K562 (cell line): Measurements from ENCODE around the gene USP20. TPM values are rescaled to one million over a fixed set of nuclear protein-coding genes. Genes with fewer than 3 reads are reported as not detected.
A peak's percentile ranks its signal among the peaks of the same experiment; 100 is the strongest.

Experiments
- ETV6 ChIP-seq, 3 experiments: fragments of 150-350 bp in 1 of 3; sonication (generic) in 1 of 3; formaldehyde crosslinking in 1 of 3; IDR thresholded peaks; 2 replicates each; pipeline versions ENCODE4 v1.6.1 to v1.8.0; 2014 to 2022; ENCODE audit warnings: borderline replicate concordance in 2 of 3, low read depth in 2 of 3, antibody characterized with exemption in 1 of 3, low read length in 1 of 3, mild to moderate bottlenecking in 1 of 3, missing genetic modification reagents in 1 of 3
- HDAC1 ChIP-seq, 2 experiments: fragments of 450-650 bp; IDR thresholded peaks; 2 replicates each; pipeline ENCODE4 v1.6.1; 2016 to 2017; ENCODE audit warnings: inconsistent platforms in 1 of 2, mild to moderate bottlenecking in 1 of 2, moderate library complexity in 1 of 2
- JUN ChIP-seq, 2 experiments: sonication (generic) in 1 of 2; formaldehyde crosslinking in 1 of 2; IDR thresholded peaks; 2 replicates each; pipeline versions ENCODE4 v1.6.1 to v1.8.0; 2012 to 2022; ENCODE audit warnings: borderline replicate concordance in 2 of 2, mild to moderate bottlenecking in 2 of 2, improper control_type of control experiment in 1 of 2, low read depth in 1 of 2, low read length in 1 of 2, missing genetic modification reagents in 1 of 2
- MYC ChIP-seq, 2 experiments: fragments of 250-450 bp in 1 of 2; sonication (Bioruptor Pico) in 1 of 2; IDR thresholded peaks; 2 replicates each; pipeline versions ENCODE4 v1.5.1 to v1.6.1; 2012 to 2021; ENCODE audit warnings: low read depth in 2 of 2, borderline replicate concordance in 1 of 2, improper control_type of control experiment in 1 of 2, low read length in 1 of 2, mild to moderate bottlenecking in 1 of 2, moderate library complexity in 1 of 2
- NBN ChIP-seq: fragments of 450-650 bp; IDR thresholded peaks from 2 replicates; pipeline ENCODE4 v1.6.1; 2016; ENCODE audit warnings: low read depth, mild to moderate bottlenecking
- RAD21 ChIP-seq, 2 experiments: fragments of 250-450 bp in 1 of 2; fragments of 450-650 bp in 1 of 2; sonication (Bioruptor Pico) in 1 of 2; formaldehyde crosslinking in 1 of 2; IDR thresholded peaks in 1 of 2; conservative IDR thresholded peaks in 1 of 2; 2 replicates each; pipeline versions ENCODE4 v1.4.0 to v1.8.0; 2020 to 2022; ENCODE audit warnings: mild to moderate bottlenecking in 2 of 2, moderate library complexity in 1 of 2
- SOX6 ChIP-seq: fragments of 450-650 bp; IDR thresholded peaks from 2 replicates; pipeline ENCODE4 v1.6.1; 2014; ENCODE audit warnings: mild to moderate bottlenecking
- SRF ChIP-seq, 2 experiments: fragments of 250-450, 450-650 bp in 1 of 2; sonication (Bioruptor Pico) in 1 of 2; sonication (generic) in 1 of 2; formaldehyde crosslinking; IDR thresholded peaks; 2 replicates each; pipeline versions ENCODE4 v1.5.0 to v1.5.1; 2020 to 2022; ENCODE audit warnings: mild to moderate bottlenecking in 1 of 2, missing genetic modification reagents in 1 of 2
- TAF1 ChIP-seq: IDR thresholded peaks from 2 replicates; pipeline ENCODE4 v1.6.1; 2011; ENCODE audit warnings: mild to moderate bottlenecking, low read length, moderate library complexity; ENCODE audit not compliant: insufficient read depth, control insufficient read depth, severe bottlenecking; ENCODE audit errors: extremely low read depth
- ZNF239 ChIP-seq: fragments of 250-450 bp; sonication (Bioruptor Pico); IDR thresholded peaks from 2 replicates; pipeline ENCODE4 v1.4.0; 2020; ENCODE audit warnings: mild to moderate bottlenecking
- polyA plus RNA-seq, 8 experiments: library from polyadenylated mRNA; depleted of rRNA in 4 of 8; stranded (reverse) in 5 of 8; unstranded in 3 of 8; fragments of >200 nt; fragmentation: Nextera tagmentation in 2 of 8; fragmentation: Illumina TruSeq in 1 of 8; extraction: Ambion mirVana in 2 of 8; extraction: Trizol in 1 of 8; gene quantifications; 2 replicates each; pipeline versions ENCODE4 v1.2.1 to v1.2.3, GENCODE V29; 2011 to 2014; ENCODE audit warnings: inconsistent platforms in 1 of 8, missing spikeins in 1 of 8
- total RNA-seq, 7 experiments: library from RNA; depleted of rRNA in 6 of 7; stranded (reverse); fragments of >200 nt in 6 of 7; fragmentation: Illumina TruSeq in 2 of 7; extraction: Trizol in 2 of 7; gene quantifications; 2 replicates each; pipeline versions ENCODE4 v1.2.1 to v1.2.3, GENCODE V29; 2011 to 2021; ENCODE audit warnings: low replicate concordance in 1 of 7
- TF ChIP-seq, protein P1 (sequence below), 2 experiments: fragments of 450-650 bp in 1 of 2; sonication (generic) in 1 of 2; formaldehyde crosslinking in 1 of 2; IDR thresholded peaks; 2 replicates each; pipeline versions ENCODE4 v1.7.1 to v1.9.0; 2016 to 2022; ENCODE audit warnings: inconsistent platforms in 1 of 2, mild to moderate bottlenecking in 1 of 2, missing genetic modification reagents in 1 of 2
- TF ChIP-seq, protein P2 (sequence below): IDR thresholded peaks from 2 replicates; pipeline ENCODE4 v1.6.1; 2011; ENCODE audit warnings: borderline replicate concordance, low read depth, mild to moderate bottlenecking, moderate library complexity, low read length; ENCODE audit not compliant: insufficient read depth, poor library complexity, severe bottlenecking

USP20 gene
- total and polyA plus RNA-seq, 9 of the 15 experiments (the other 6 are each of a cell fraction or from before 2014, with no cell fraction given) = 1.9 to 136 (median 49.1) TPM

DNA sequence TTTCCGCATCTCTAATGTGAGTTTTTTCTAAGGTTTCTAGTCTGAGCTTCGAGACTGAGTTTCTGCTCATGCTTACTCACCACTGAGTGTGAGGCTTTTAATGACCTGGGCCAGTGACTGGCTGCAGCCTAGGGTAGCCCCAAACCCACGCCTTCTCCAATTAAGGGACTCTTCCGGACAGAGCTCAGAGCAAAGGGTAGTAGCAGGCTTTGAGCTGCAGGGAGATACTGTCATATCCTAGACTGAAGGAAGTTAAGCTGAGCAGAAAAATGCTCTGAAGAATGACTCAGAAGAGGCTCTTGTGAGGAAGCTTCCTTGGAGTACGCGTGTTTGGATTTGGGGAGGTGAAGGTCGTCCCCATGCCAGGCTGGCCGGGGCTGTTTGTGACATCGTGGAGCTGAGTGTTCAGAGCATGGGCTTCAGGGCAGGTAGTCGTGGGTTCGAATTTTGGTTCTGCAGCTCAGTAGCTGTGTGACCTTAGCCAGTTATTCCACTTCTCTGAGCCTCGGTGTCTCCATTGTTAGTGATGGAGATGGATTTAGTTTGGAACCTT lies 3.5 kb downstream of the USP20 start (continued):
- TF ChIP-seq TAF1 (peak; percentile 45), RAD21 (CRISPR knock-in tag; conservative IDR thresholded peaks at IDR 0.05 in 1 of 2, IDR thresholded peaks at IDR 0.05 in 1 of 2) (peak in 1 of 2 experiments; percentile 36; a peak in 3 of 4 replicates), ETV6 (IDR thresholded peaks at IDR 0.05; ENCODE audit: borderline replicate concordance in 1 of 2, low read depth in 2 of 2, low read length in 1 of 2) (no peak; a peak in 1 of 4 replicates), ETV6 (CRISPR knock-in tag; IDR thresholded peaks at IDR 0.05; ENCODE audit: borderline replicate concordance) (no peak), ZNF239 (CRISPR knock-in tag) (peak; percentile 36; the same call in 1 of the 2 replicates), SOX6 (0 out of 2 replicates have a peak, but pooled peaks have one; percentile 10), MYC (IDR thresholded peaks at IDR 0.05; ENCODE audit: low read depth, low read length) (peak; percentile 14; the same call in 1 of the 2 replicates), MYC (CRISPR knock-in tag; IDR thresholded peaks at IDR 0.05; ENCODE audit: borderline replicate concordance, low read depth) (no peak), SRF (CRISPR knock-in tag; IDR thresholded peaks at IDR 0.05) (peak; percentile 66 to 94; a peak in 3 of 4 replicates), HDAC1 (IDR thresholded peaks at IDR 0.05) (peak in 1 of 2 experiments; percentile 6; a peak in 1 of 4 replicates), JUN (IDR thresholded peaks at IDR 0.05; ENCODE audit: borderline replicate concordance, low read depth, low read length) (peak; percentile 65; the same call in 1 of the 2 replicates), JUN (CRISPR knock-in tag; IDR thresholded peaks at IDR 0.05; ENCODE audit: borderline replicate concordance) (no peak), NBN (no peak; the same call in 1 of the 2 replicates)
- TF ChIP-seq, protein P1, sequence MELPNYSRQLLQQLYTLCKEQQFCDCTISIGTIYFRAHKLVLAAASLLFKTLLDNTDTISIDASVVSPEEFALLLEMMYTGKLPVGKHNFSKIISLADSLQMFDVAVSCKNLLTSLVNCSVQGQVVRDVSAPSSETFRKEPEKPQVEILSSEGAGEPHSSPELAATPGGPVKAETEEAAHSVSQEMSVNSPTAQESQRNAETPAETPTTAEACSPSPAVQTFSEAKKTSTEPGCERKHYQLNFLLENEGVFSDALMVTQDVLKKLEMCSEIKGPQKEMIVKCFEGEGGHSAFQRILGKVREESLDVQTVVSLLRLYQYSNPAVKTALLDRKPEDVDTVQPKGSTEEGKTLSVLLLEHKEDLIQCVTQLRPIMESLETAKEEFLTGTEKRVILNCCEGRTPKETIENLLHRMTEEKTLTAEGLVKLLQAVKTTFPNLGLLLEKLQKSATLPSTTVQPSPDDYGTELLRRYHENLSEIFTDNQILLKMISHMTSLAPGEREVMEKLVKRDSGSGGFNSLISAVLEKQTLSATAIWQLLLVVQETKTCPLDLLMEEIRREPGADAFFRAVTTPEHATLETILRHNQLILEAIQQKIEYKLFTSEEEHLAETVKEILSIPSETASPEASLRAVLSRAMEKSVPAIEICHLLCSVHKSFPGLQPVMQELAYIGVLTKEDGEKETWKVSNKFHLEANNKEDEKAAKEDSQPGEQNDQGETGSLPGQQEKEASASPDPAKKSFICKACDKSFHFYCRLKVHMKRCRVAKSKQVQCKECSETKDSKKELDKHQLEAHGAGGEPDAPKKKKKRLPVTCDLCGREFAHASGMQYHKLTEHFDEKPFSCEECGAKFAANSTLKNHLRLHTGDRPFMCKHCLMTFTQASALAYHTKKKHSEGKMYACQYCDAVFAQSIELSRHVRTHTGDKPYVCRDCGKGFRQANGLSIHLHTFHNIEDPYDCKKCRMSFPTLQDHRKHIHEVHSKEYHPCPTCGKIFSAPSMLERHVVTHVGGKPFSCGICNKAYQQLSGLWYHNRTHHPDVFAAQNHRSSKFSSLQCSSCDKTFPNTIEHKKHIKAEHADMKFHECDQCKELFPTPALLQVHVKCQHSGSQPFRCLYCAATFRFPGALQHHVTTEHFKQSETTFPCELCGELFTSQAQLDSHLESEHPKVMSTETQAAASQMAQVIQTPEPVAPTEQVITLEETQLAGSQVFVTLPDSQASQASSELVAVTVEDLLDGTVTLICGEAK (IDR thresholded peaks at IDR 0.05) = peak; percentile 48
- TF ChIP-seq, protein P1 (CRISPR knock-in tag; IDR thresholded peaks at IDR 0.05) = no peak
- TF ChIP-seq, protein P2, sequence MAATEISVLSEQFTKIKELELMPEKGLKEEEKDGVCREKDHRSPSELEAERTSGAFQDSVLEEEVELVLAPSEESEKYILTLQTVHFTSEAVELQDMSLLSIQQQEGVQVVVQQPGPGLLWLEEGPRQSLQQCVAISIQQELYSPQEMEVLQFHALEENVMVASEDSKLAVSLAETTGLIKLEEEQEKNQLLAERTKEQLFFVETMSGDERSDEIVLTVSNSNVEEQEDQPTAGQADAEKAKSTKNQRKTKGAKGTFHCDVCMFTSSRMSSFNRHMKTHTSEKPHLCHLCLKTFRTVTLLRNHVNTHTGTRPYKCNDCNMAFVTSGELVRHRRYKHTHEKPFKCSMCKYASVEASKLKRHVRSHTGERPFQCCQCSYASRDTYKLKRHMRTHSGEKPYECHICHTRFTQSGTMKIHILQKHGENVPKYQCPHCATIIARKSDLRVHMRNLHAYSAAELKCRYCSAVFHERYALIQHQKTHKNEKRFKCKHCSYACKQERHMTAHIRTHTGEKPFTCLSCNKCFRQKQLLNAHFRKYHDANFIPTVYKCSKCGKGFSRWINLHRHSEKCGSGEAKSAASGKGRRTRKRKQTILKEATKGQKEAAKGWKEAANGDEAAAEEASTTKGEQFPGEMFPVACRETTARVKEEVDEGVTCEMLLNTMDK = no peak
